ENCODE data around the gene SLC16A12.
A peak's percentile ranks its signal among the peaks of the same experiment; 100 is the strongest.

SLC16A12 gene

DNA sequence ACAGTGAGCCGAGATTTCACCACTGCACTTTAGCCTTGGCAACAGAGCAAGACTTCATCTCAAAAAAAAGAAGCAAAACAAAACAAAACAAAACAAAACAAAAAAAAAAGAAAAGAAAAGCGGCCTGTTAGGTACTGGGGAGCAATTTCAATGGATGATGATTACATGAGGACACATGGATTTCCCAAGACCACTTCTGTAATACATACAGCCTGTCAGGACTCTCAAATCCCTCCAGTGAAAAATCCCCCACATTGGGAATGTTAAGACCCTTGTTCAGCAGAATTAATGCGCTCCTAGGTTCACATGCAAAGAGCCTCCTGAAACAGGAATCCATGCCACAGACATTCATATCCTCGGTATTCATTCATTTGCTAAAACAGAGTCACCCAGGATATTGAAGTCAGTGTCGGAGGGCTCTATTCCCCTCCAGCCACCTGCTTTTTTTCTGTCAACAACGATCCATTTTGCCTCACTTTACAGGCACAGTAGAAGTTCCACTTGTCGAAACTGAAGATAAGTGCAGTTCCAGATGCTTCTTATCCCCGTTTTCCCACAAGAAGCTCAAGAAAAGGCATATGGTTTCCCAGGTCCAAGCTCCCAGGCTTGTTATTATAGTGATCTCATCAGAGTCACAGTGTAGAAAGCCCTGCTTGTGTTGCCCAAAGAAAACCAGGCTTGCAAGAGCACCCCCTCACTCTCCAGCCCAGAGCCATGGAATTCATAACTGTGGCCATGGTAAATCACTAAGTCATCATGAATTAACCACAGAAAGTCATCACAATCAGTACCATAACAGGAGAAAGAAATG is 20.2 kb downstream of the SLC16A12 start:
- DNase-seq (ENCODE audit: low spot score) (peak; percentile 66), FAIRE-seq (no peak)

DNA sequence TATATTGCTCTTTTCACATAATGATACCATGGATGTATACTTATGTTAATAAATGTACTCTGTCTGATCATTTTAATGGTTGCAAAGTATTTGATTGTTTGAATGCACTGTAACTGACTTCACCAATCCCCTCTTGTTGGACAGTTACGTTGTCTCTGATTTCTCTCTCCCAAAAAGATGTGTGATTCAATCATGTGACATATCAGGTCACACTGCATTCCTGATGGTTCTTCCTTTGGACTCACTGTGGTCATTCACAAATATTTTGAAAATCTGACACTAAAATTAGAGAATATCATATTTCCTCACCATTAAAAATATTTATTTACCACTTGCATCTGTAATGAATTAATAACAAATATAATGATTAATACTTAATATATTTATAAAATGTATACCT is 22.2 kb downstream of the SLC16A12 start:
- FAIRE-seq (no peak), DNase-seq (ENCODE audit: low spot score) (no peak)

DNA sequence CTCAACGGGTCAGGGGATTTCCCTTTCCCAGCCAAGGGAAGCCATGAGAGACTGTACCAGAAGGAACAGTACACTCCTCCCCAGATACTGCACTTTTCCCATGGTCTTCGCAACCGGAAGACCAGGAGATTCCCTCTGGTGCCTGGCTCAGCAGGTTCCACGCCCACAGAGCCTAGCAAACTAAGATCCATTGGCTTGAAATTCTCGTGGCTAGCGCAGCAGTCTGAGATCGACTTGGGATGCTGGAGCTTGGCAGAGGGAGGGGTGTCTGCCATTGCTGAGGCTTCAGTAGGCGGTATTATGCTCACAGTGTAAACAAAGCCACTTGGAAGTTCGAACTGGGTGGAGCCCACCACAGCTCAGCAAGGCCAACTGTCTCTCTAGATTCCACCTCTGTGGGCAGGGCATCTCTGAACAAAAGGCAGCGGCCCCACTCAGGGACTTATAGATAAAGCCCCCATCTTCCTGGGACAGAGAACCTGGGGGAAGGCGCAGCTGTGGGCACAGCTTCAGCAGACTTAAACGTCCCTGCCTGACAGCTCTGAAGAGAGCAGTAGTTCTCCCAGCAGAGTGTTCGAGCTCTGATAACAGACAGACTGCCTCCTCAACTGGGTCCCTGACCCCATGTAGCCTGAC is 29.6 kb downstream of the SLC16A12 start:
- DNase-seq (ENCODE audit: low spot score) (no peak), FAIRE-seq (no peak)

DNA sequence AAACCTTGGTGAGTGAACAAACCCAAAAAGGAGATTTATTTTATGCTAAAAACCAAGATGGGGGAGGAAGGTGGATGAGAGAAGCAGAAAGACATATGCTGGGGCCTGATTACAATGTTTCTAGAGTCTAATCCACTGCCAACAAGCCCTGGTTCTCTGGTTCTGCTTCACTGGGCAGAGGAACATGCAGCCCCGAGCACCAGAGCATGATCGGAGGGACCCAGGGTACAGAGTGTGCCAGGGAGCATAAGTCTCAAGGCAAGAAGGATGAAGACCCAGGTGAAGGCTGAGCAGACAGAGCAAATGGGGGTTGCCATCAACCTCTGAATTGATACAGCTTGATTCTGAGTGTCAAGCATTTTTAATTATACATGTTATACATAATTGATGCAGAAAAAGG is 30.7 kb downstream of the SLC16A12 start:
- FAIRE-seq (no peak), DNase-seq (ENCODE audit: low spot score) (no peak)

DNA sequence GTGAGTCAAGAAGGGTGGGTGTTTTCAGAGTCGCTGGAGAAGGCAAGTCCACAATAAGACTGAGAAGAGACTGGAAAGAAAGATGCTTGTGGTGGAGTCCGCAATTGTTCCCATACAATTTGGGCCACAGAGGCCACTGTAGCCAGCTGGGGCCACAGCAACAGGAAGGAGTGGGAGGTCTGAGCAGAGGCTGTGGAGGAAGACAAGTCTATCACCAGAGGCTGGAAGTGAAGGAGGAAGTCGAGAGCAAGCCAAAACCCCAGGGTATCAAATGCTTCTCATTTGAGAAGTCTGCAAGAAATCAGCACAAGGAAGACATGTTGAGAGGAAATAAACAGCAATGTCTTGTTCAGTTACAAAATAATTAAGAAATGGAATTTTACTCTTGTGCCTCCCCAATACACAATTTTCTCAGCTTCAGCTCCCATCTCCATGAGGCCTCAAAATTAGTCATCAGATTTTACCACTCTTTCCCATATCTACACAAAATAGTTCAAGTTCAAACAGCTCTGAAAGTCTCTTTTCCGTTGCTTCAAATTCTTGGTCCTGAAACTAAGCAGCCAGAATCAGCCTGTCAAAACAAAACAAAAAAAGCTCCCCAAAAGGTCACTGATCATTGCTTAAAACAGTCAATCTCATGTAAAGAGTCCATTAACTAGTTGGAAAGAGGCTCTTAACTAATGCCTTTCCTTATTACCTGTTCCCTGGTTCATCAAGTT is 31.6 kb downstream of the SLC16A12 start:
- DNase-seq (ENCODE audit: low spot score) (no peak), FAIRE-seq (no peak)

DNA sequence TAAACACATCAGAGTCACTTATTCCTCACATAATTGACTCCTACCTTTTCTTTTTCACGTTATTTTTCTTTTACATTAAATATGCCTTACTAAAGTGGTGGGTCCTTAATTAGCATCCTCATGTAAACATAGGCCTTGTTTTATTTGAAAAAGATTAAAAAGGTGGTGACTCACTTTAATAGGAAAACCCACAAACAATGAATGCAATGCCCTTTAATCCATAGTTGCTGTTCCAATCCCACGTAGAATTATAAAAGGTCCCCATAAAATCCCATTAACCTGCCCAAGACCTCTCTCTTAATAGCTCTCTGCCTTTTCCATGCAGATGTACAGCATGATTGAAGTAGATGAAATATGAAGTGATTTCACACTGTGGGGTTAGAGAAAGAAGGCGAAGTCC is 32.2 kb downstream of the SLC16A12 start:
- no peak for FAIRE-seq

DNA sequence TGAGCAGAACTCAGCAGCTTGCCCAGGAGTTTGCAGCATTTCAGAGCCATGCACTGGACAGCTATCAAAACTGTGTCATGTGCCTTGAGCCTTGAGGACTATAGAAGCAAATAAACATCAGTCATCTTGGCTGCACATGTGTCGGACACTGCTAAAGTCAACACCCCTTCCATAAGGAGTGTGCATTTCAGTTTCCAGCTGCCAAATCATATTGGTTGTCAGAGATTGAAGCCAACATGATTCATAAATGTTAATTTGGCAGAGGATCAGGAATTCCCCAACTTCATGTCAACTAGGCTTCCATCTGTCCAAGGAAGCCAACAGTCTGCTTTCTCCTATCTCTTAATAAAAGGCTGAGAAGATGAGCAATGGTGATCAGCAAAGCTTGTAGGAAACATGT is 32.8 kb downstream of the SLC16A12 start:
- FAIRE-seq, result no peak
- DNase-seq (ENCODE audit: low spot score), result no peak

More for the DNA sequence above, 32.2 kb downstream of the SLC16A12 start:
- no peak for DNase-seq (ENCODE audit: low spot score)

DNA sequence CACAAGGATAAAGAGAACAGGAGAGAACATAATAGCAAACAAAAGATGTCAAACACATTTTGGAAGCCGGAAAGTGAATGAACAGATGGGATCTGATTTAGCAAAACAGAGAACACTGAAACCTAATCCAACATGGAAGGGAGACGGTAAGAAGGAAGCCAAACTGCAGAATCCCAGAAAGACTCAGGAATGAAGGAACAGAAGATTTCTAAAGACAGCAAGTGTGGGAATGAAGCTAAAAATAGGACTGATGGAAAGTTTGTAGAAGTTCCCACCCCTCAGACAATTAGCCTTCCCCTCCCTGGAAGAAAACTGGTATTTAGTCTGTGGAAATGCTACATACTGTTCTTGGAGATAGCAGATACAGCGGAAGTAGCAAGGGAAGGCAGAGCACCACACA is 40.8 kb downstream of the SLC16A12 start:
- FAIRE-seq (no peak), DNase-seq (ENCODE audit: low spot score) (no peak)

DNA sequence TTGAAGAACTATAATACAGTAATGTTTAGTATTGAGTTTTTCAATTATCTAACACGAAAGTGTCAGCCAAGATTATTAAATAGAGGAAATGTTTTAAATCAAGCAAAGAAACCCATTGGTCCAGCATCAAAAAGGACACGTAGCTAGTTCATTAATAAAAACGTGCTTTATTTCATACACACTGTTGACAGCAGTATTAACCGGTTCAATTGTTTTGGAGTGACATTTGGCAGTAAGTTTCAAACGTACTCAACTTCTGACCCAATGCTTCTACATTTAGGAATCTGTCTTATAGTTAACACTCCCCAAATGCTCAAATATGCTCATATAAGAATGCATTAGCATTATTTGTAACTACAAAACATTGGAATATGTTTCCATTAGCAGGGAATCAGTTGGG is 41.3 kb downstream of the SLC16A12 start:
- no peak for DNase-seq (ENCODE audit: low spot score)
- FAIRE-seq, result no peak

DNA sequence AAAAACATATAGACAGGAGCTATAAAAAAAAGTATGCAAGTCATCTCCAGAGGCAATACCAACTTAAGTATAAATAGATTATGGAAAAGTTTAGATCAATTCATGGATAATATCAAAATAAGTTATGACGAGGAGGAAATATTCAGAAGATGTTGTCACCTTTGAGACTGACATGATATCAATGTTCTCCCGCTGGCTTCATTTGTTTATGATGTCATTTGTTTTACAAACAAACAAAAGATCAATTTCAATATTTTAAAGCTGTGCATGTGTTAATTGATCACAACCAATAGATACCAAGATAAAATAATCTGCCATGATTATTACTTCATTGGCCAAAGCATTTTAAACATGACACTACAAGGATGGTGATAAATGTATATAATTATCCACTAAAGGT is 43.5 kb downstream of the SLC16A12 start:
- DNase-seq (ENCODE audit: low spot score) (no peak), FAIRE-seq (no peak)

DNA sequence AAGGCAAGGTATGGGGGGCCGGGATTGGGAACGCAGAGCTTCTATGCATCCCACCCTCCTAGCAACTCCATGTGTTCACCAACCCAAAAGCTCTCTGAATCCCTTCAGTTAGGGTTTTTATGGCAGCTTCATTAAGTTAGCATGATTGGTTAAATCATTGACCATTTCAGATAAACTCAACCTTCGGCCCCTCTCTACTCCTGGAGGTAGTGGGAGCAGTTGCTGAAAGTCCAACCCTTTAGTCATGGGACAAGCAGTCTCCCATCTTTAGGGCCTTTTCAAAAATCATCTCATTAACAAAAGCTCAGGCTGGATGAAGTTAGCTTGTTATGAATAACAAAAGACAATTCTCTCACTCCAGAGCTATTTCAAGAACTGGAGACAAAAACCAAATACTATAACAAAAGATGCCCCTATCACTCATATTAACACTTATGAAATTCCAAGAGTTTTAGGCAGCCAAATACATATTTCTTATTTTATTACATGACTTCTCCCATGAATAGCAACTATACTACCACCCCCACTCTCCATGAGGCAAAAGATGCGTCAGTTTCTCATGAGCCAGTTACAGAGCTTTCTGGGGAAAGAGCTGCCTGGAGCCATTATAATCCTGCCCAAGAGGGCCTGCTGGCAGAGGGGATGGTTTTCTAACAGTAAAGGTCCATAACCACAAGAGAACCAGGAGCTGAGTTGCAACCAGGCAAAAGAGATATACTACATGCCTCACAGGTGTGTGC is 44.6 kb downstream of the SLC16A12 start:
- FAIRE-seq (no peak), DNase-seq (ENCODE audit: low spot score) (no peak)

DNA sequence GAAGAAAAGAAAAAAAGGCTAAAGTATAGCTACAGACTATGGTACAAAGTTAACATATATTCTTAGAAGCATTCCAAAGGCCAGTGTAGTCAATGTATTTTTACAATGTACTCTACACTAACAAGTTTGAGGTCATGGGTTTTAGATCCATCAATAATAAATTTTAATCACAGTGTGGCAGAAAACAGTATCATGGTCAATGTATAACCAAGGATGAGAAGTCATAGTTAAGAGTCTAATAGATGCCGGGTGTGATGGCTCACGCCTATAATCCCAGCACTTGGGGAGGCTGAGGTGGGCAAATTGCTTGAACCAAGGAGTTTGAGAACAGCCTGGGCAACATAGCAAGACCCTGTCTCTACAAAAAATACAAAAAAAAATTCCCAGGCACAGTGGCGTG is 53.1 kb downstream of the SLC16A12 start:
- no peak for FAIRE-seq
- no peak for DNase-seq (ENCODE audit: low spot score)

DNA sequence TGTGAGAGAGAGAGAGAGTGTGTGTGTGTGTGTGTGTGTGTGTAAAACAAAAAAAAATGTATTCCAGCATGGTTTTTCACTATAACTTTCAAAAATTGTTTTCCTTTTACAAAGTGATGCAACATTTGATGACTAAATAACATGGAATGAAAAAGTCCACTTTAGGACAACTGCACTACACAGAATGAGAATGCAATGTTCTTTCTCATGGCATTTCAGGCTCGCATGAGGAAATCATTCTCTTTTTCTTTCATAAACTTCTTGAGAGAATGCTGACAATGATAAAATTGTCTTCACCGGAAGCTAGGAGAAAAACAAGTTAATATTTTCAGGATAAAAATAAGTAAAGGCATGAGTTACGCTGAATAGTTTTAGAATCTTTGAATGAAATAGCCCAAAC is 53.7 kb downstream of the SLC16A12 start:
- peak; percentile 32 for DNase-seq (ENCODE audit: low spot score)
- no peak for FAIRE-seq

DNA sequence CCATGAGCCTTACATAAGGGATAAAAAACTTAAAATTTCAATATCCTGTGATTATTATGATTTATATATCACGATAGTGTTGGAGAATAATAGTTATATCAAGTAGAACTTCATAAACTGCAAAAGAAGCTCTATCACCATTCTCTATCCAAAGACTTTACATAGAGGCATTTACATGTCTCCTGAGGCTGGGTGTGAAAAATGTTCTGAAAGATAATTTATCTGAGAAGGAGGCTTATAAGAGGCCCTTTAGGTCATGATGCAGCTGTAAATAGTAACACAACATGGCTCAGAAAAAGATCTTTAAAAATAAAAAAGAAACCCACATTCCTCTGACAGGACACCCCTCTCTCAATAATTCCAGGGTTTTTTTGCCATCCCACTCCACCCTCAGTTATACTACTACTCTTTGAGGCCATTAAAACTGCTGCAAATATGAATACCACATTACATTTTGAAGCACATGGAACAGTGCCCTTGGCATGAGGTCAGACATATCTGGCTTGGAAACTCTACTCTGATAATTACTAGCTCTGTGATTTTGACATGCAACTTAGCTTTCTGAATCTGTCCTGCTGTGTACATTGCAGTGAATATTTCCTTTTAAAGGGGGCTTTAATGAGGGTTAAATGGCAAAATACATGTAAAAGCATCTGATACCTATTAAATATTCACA is 55.5 kb downstream of the SLC16A12 start:
- FAIRE-seq (no peak), DNase-seq (ENCODE audit: low spot score) (no peak)

DNA sequence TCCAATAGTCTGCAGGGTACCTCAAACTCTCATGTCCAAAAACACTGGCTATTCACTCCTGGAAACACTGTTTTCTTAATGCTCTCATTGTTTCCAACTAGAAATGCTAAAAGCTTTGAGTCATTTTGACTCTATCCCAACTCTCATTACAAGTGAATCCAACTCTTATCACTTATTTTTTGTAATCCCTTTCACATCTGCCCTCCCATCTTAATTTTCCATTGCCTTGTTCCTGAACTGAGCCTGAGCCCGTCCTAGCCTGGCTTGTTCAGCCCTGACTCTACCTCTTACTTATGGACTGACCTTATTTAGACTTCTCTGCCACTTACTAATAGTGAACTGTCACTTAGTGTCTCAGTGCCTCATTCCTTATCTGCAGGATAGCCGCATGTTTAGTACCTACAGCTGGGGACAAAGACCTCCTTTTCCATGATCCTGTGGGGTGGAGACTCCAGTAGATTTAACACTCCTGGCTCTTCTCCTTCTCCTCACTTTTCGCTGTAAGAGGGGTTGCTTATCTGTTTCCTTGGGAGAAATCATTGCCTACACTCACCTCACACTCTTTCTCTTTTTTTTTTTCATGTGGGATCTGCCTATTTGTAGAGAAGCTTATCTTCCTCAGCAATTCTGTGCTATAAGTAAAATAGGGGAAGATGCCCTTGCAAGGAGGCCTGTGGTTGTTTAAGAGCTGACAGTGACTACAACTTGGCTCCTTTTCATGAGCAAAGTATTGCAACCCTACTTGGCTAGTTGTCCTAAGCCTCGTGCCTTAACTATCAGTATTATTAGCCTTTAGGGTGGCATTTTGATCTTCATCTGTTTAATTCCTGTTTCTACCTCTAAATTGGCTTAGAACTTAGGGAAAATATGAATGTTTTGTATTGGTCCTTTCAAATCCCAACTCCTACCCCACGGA is 56.4 kb downstream of the SLC16A12 start:
- FAIRE-seq, result no peak
- DNase-seq (ENCODE audit: low spot score), result no peak

DNA sequence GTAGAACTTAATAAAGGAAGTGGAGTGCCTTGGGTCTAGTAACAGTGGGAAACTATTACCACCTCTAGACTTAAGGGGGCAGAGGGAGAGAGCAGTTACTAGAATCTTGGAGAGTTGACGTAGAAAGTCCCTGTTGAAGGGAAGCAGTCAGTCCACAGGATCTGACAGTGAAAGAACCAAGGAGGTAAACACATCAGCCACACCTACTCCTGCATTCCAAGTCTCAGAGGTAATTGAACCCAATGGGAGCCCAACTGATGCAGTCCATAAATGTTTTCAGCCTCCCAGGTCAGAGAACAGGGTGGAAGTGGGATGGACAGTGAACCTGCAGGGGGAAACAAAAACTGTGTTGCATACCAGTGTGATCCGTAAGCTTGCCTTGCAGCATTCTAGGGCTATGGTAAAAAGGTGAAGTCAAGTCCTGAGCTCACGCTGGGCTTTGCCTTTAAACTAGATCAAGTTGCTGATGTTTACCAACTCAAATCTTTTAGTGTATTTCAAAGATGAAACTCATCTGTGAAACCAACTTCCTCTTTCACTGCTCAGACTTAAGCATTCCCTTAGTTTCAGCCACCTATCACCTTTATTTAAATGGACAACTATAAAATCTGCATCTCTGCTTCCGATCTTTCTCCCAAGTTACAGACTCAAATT is 57.2 kb downstream of the SLC16A12 start:
- FAIRE-seq (no peak), DNase-seq (ENCODE audit: low spot score) (no peak)

DNA sequence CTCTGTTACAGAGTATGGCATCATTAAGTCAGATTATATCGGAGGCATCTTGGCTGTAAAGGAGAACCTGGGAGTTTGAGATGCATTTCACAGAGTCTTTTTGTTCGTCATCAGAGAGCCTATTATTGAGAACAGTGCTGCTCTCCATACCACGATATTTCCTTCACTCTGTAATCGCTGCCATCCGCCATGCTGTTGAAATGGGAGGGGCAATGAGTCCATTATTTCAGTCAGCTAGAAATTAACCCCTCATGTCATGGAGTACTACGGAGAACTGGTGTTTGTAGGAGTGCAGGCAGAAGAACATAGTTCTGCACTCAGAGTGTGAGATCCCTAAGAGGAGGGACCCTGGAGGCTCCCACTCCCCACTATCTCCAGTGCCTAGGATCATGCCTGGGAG is 59.2 kb downstream of the SLC16A12 start:
- no peak for DNase-seq (ENCODE audit: low spot score)
- FAIRE-seq, result no peak

DNA sequence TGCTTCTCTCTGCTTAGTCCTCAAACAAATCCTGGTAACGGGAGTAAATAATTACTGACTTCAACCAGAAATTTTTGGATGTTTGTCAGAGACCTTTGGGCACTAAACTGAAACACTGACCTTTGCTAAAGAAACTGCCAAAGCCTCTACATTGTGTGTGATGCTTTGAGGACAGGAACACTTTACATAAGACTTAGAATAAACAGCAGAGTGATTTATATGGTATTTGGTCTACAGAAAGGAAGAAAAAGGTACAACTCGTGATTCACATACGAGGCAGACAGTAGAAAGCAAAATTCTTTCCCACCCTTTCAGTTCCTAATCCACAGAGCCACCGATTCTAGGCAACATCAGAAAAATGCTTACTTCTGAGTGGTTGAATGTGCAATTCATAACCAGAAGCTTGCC is 59.8 kb downstream of the SLC16A12 start:
- no peak for DNase-seq (ENCODE audit: low spot score)
- no peak for FAIRE-seq

DNA sequence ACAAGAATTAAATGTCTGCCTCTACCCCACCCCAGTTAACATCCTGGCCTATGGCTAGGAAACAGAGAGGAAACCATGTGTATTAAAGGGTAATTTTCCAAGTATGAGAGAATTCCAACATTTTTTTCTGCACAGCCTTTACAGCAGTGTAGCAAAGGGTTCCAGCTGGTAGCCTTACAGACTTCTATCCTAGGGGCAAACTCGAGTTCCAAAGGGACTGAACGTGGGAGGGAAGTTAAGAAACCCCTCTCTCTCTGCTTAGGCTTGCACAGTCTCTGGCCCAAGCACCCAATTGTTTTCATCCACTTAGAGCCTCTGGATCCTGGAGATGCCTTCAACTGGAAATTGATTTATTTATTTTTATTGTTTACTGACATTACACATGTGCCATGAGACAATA is 60.3 kb downstream of the SLC16A12 start:
- no peak for DNase-seq (ENCODE audit: low spot score)
- FAIRE-seq, result no peak

DNA sequence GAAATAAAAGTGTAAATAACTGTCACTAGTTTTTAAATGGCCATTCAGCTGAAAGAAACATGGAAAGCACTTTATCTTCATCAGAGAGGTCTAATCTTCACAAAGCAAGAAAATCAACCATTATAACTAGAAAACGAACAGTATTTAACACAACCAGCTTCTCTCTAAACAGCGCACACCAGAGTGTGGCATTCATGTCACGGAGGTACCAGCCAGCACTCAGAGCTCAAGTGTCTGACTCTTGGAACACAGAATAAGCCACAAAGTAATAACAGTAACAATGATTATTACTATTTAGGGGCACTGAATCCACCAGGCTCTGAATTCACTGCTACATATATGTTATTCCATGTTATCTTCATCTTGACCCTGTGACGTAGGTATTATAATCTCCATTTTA is 60.9 kb downstream of the SLC16A12 start:
- no peak for DNase-seq (ENCODE audit: low spot score)
- FAIRE-seq, result no peak
